Measurements from ENCODE around the gene COL2A1. TPM values are rescaled to one million over a fixed set of nuclear protein-coding genes. Genes with fewer than 3 reads are reported as not detected.

The COL2A1 gene
- total RNA-seq, 1 donor from 2014 or later: not detected

DNA sequence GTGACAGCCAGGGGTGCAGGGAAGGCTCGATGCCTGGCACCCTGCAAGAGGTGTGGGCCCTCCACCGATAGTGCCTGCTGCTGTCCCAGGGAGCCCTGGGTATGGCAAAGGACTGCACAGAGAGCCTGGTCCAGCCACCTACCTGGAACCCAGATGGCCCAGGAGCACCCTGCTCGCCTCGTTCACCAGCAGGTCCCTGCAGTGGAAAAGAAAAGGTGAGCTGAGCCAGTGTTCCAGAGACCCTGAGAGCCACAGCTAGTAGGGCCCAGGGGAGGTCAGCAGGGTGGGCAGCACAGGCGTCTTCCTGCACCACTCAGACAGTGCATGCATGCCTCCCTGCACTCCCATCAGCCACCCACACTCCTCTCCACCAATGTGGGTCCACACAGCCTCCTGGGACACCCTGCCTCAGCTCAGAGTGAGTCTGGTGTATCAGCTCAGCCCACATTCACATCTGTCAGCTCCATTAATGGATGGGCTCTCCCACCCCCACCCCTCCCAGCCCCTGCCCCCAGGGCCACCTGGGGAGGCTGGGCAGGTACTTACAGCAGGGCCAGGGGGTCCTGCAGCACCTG is 20.6 kb downstream of the COL2A1 start:
- no peaks in the 10 kb centered on the region for H3K27me3 ChIP-seq
- DNase-seq (no peak), ATAC-seq (no peak)
- H3K9me3 ChIP-seq: no peaks in the 10 kb centered on the region
- H3K4me3 ChIP-seq: no peak overlapping the region
- H3K4me1 ChIP-seq: no peaks in the 10 kb centered on the region
- no peaks in the 10 kb centered on the region for H3K36me3 ChIP-seq
- TF ChIP-seq, protein P1, sequence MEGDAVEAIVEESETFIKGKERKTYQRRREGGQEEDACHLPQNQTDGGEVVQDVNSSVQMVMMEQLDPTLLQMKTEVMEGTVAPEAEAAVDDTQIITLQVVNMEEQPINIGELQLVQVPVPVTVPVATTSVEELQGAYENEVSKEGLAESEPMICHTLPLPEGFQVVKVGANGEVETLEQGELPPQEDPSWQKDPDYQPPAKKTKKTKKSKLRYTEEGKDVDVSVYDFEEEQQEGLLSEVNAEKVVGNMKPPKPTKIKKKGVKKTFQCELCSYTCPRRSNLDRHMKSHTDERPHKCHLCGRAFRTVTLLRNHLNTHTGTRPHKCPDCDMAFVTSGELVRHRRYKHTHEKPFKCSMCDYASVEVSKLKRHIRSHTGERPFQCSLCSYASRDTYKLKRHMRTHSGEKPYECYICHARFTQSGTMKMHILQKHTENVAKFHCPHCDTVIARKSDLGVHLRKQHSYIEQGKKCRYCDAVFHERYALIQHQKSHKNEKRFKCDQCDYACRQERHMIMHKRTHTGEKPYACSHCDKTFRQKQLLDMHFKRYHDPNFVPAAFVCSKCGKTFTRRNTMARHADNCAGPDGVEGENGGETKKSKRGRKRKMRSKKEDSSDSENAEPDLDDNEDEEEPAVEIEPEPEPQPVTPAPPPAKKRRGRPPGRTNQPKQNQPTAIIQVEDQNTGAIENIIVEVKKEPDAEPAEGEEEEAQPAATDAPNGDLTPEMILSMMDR (IDR thresholded peaks at IDR 0.05): no peak
- no peak overlapping the region for H3K27ac ChIP-seq
- intact Hi-C loops (cut with DNase I): no loop called here

DNA sequence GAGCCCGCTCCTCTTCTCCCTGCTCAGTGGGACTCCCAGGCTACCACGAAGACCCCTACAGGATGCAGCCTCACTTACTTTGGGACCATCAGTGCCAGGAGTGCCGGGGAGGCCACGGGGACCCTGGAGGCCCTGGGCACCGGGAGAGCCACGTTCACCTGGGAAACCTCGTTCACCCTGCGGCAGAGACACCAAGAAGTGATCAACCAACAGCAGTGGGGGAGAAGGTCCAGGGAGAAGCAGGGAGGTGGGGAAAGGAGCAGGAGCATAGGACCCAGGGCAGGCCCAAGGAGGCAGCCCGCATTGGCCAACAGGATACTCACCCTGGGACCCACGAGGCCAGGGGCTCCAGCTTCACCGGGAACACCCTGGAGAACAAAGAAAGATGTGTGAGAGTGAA is 21.5 kb downstream of the COL2A1 start:
- no peak for DNase-seq
- H3K36me3 ChIP-seq: no peaks in the 10 kb centered on the region
- TF ChIP-seq, protein P1 (IDR thresholded peaks at IDR 0.05): no peak
- no peaks in the 10 kb centered on the region for H3K27me3 ChIP-seq
- H3K4me3 ChIP-seq: no peak overlapping the region
- H3K27ac ChIP-seq: no peak overlapping the region
- no peak for ATAC-seq
- H3K9me3 ChIP-seq: no peaks in the 10 kb centered on the region
- intact Hi-C loops (cut with DNase I): no loop called here
- no peaks in the 10 kb centered on the region for H3K4me1 ChIP-seq

DNA sequence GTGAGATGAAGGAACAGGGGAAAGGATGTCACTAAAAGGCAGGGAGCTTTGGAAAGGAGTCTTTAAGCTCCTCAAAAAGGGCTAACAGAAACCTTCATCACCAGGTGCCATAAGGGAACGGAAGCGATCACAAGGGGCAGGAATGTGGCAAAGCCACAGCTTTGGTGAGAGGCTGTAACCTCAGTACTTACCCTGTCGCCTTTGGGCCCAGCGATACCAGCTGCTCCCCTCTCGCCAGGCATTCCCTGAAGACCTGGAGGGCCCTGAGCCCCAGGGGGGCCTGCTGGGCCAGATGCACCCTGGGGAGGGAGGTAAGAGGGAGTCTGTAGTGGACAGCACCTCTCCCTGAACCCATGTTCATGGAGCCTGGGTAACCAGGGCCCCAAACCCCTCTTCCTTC is 22.0 kb downstream of the COL2A1 start:
- DNase-seq (no peak), ATAC-seq (no peak)
- intact Hi-C loops (cut with DNase I): no loop called here
- Histone ChIP-seq H3K4me3 (no peak overlapping the region), H3K27ac (no peak overlapping the region), H3K36me3 (no peaks in the 10 kb centered on the region), H3K9me3 (no peaks in the 10 kb centered on the region), H3K27me3 (no peaks in the 10 kb centered on the region), H3K4me1 (no peaks in the 10 kb centered on the region)
- TF ChIP-seq, protein P1 (IDR thresholded peaks at IDR 0.05): no peak

DNA sequence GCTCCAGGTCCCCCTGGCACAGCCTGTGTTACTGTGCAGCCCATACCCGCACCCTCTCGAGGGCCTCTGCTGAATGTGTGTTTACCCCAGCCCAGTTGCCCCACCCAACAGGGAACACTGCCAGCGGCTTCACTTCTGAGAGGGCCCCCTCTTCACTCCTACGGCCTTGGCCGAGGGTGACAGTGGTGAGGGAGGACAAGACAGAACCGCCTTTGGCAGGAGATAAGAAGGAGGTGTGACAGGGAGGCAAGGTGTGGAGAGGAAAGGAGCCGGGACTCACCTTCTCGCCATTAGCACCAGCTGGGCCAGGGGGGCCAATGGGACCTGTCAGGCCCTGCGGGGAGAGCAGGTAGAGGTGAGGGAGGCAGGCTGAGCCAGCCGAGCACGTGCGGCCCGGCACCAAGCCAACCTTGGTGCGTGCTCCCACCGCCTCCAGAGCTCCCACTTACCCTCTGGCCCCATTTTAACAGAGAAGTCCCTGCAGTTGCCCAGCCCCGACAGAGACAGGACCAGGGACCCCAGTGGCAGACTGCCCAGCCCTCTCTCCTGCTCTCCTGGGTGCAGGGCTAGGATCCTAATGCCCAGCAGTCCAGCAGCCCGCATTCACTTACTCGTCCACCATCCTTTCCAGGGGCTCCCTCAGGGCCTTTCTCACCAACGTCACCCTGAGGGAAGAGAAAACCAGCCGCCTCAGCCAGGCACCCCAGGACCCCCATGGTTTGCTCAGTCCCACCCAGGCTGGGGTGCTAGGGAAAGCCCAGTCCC is 22.6 kb downstream of the COL2A1 start:
- Histone ChIP-seq H3K4me1 (no peaks in the 10 kb centered on the region), H3K4me3 (no peak overlapping the region), H3K36me3 (no peaks in the 10 kb centered on the region), H3K27ac (no peak overlapping the region), H3K27me3 (no peaks in the 10 kb centered on the region), H3K9me3 (no peaks in the 10 kb centered on the region)
- peak; percentile 25 for ATAC-seq
- TF ChIP-seq, protein P1 (IDR thresholded peaks at IDR 0.05): no peak
- intact Hi-C loops (cut with DNase I): no loop called here
- no peak for DNase-seq

DNA sequence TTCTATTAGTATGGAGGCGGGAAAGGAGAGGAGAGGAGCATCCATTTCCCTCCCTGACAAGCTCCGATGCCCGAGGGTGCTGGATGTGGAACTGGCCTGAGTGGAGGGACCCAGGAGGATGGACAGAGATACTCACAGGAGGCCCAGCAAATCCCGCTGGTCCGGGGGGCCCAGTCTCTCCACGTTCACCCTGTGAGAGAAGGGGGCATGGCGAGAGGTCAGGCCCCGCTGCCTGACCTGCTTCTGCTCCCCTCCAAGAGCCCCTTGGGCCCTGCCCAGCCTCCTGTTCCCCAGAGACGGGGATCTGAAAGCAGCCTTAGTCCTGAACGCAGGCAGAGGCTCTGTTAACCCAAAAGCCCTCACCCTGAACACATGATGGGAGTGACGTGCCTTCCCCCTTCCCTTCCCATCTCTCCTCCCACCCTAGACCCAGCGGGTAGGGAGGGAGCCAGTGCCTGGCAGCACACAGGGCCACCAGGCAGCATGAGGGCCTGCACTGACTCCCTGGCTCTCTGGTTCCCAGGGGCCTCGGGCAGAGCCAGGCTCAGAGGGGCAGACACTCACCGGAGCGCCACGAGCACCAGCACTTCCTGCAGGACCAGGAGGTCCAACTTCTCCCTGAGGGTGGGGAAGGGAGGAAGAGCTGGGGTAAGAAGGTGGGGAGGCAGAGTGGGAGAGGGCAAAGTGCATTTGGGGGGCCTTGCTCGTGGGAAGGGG is 23.3 kb downstream of the COL2A1 start:
- intact Hi-C loops (cut with DNase I): no loop called here
- Histone ChIP-seq H3K36me3 (no peaks in the 10 kb centered on the region), H3K4me1 (no peaks in the 10 kb centered on the region), H3K27me3 (no peaks in the 10 kb centered on the region), H3K27ac (no peak overlapping the region), H3K9me3 (no peaks in the 10 kb centered on the region), H3K4me3 (no peak overlapping the region)
- TF ChIP-seq, protein P1 (IDR thresholded peaks at IDR 0.05): no peak
- DNase-seq (no peak), ATAC-seq (no peak)
